Astrocyte of the cerebellum (primary cell): ENCODE measurements around the gene FBXW8.

ENCODE experiments used
- DNase-seq: peaks from one replicate; pipeline ENCODE4 v3.0.0-alpha.2; 2011; ENCODE audit warnings: low read depth
- H3K4me3 ChIP-seq: 2 replicates; pipeline ENCODE4 v1.5.1; 2011; ENCODE audit warnings: mild to moderate bottlenecking, low read depth, low read length, moderate library complexity
- in situ Hi-C: cut with HindIII; loops from 2 replicates; pipeline ENCODE4 v1.10.0; 2017; ENCODE audit warnings: low sequenced_read_pairs
- TF ChIP-seq, protein P1 (sequence below): IDR thresholded peaks from 2 replicates; pipeline ENCODE4 v1.5.1; 2012; ENCODE audit warnings: low read length, low read depth, moderate library complexity, mild to moderate bottlenecking; ENCODE audit errors: missing control alignments

The FBXW8 gene

GRCh38 chr12:117064596-117064995 is 153.8 kb downstream of the FBXW8 start:
- in situ Hi-C loops: no loop called here
- no peak for DNase-seq
- no peak overlapping the region for H3K4me3 ChIP-seq
- TF ChIP-seq, protein P1, sequence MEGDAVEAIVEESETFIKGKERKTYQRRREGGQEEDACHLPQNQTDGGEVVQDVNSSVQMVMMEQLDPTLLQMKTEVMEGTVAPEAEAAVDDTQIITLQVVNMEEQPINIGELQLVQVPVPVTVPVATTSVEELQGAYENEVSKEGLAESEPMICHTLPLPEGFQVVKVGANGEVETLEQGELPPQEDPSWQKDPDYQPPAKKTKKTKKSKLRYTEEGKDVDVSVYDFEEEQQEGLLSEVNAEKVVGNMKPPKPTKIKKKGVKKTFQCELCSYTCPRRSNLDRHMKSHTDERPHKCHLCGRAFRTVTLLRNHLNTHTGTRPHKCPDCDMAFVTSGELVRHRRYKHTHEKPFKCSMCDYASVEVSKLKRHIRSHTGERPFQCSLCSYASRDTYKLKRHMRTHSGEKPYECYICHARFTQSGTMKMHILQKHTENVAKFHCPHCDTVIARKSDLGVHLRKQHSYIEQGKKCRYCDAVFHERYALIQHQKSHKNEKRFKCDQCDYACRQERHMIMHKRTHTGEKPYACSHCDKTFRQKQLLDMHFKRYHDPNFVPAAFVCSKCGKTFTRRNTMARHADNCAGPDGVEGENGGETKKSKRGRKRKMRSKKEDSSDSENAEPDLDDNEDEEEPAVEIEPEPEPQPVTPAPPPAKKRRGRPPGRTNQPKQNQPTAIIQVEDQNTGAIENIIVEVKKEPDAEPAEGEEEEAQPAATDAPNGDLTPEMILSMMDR: no peak

DNA sequence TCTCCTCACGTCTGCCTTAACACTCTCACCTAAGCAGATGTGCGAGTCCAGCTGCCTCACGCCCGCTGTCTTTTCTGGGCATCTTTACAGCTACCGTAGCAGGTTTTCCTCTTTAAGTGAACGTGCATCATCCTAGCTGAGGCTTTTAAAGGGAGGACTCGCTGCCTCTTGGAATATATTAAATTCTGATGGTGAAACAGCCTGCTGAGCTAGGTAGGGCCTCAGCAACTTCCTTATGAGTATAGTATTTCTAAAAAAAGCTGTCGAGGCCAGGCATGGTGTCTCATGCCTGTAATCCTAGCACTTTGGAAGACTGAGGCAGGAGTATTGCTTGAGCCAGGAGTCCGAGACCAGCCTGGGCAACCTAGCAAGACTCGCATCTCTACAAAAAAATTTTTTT is 156.3 kb downstream of the FBXW8 start:
- in situ Hi-C loops: no loop called here
- H3K4me3 ChIP-seq: no peak overlapping the region
- TF ChIP-seq, protein P1: no peak
- DNase-seq: no peak

DNA sequence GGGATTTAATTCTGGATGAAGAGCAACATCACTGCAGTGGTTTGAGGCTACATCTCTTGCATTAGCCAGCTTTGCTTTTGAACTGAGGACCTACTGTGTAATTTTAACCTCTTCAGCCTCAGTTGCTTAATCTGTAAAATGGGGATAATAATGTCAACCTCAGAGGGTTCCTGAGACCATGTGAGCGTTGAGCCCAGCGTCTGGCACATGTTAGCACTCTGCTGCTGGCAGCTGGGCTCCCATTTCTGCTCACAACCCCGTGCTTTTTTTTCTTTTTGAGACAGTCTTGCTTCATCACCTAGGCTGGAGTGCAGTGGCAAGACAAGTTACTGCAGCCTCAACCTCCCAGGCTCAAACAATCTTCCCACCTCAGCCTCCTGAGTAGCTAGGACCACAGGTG is 156.9 kb downstream of the FBXW8 start:
- H3K4me3 ChIP-seq: no peak overlapping the region
- no peak for DNase-seq
- in situ Hi-C loops: no loop called here
- TF ChIP-seq, protein P1: no peak

DNA sequence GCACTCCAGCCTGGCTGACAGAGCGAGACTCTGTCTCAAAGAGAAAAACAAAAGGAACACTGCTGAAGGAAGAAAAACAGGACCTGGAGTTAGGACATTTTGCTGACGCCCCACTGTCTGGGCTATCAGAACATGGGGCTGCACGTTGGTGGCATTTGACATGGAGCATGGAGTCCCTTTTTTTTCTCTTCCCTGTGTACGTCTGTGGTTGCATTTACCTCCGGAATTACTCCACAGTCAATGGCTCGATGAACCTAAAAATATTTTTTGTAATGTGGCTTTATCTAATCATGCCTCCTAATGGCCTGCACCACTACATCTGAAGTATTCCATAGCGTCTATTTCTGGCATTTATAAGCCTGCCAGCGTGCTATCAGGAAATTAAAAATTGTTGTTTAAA is 157.7 kb downstream of the FBXW8 start:
- in situ Hi-C loops: no loop called here
- TF ChIP-seq, protein P1: no peak
- H3K4me3 ChIP-seq: no peak overlapping the region
- no peak for DNase-seq

DNA sequence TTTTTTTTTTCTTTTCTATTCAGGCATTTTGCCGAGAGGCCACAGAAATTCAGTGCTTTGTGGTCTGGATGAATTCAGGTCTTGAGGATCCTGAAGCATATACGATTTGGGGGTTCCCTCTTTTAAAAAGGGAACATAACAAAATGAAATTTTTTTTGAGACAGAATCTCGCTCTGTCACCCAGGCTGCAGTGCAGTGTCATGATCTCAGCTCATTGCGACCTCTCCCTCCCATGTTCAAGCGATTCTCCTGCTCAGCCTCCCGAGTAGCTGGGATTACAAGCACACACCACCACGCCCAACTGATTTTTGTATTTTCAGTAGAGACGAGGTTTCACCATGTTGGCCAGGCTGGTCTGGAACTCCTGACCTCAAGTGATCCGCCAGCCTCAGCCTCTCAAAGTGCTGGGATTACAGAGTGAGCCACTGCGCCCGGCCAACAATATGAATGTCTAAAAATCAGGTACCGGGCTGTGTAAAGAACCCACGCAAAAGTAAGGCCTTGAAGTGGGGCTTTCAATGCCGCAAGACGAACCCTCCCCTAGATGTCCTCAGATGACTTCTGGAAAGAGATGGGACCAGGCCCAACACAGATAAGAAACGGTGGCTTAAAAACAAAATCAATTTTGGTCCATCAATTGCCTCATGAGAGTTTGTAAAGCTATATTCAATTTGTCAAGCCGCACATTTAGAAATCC is 158.5 kb downstream of the FBXW8 start:
- in situ Hi-C loops: no loop called here
- TF ChIP-seq, protein P1: no peak

DNA sequence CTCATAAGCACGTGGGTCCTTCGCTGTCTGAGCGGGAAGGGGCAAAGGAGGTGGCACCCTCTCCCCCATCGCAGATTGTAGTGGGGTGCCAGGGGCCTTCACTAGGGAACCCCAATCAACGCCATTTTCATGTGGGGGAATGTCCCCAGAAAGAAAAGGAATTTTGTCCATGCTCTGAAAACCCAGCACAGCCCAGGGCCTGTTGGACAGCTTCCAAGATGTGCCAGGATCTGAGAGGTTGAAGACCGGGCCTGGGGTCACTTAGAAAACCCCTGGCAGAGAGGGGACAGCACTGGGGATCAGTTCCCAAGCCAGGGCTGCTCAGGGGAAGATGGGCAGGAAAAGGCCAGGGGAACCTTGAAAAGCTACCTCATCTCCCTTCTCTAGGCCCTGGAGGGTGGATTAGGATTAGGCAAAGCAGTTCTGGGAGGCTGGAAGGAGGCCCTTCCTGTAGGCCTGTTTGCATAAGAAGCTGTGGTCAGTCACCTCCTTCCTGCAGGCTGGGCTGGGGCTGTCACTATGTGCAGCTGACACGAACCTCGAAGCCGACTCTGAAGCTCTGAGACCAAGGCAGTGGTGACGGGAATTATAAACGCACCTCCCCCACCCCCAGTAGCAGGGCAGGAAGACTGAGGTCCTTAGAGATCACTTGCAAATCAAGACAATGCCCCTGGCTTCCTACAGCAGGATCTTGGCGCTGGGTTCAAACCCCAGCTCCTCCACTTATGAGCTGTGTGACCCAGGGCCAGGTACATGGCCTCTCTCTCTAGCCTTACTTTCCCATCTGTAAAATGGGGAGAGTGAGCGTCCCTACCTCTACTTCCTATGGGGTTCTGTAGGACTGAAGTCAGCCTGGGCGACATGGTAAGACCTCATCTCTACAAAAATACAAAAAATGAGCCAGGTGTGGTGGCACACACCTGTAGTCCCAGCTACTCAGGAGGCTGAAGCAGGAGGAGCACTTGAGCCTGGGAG is 159.5 kb downstream of the FBXW8 start:
- no peak for DNase-seq
- TF ChIP-seq, protein P1: no peak
- H3K4me3 ChIP-seq: no peak overlapping the region
- in situ Hi-C loops: no loop called here

More for the DNA sequence above, 158.5 kb downstream of the FBXW8 start:
- no peak for DNase-seq
- H3K4me3 ChIP-seq: no peak overlapping the region
